IMR-90 (cell line): ENCODE measurements around the gene BMP7.

ENCODE experiments used
- CEBPB ChIP-seq: IDR thresholded peaks from 2 replicates; pipeline ENCODE4 v1.6.1; 2012; ENCODE audit warnings: low read depth, low read length, improper control_type of control experiment
- CHD1 ChIP-seq: IDR thresholded peaks from 2 replicates; pipeline ENCODE4 v1.6.1; 2012; ENCODE audit warnings: low read depth, low read length, improper control_type of control experiment
- CTCF ChIP-seq: conservative IDR thresholded peaks from 2 replicates; pipeline ENCODE4 v1.5.1; 2012; ENCODE audit warnings: mild to moderate bottlenecking, low read depth, low read length, improper control_type of control experiment
- ELK1 ChIP-seq: fragments of 150-350 bp; IDR thresholded peaks from 2 replicates; pipeline ENCODE4 v1.6.1; 2016; ENCODE audit warnings: low read depth, mild to moderate bottlenecking, low read length, moderate library complexity, borderline replicate concordance
- FOS ChIP-seq: fragments of 150-350 bp; IDR thresholded peaks from 2 replicates; pipeline ENCODE4 v1.6.1; 2016; ENCODE audit warnings: low read depth, low read length
- MAFK ChIP-seq: IDR thresholded peaks from 2 replicates; pipeline ENCODE4 v1.6.1; 2012; ENCODE audit warnings: low read depth, low read length, improper control_type of control experiment
- MAZ ChIP-seq: IDR thresholded peaks from 2 replicates; pipeline ENCODE4 v1.6.1; 2012; ENCODE audit warnings: low read depth, mild to moderate bottlenecking, low read length, improper control_type of control experiment, moderate library complexity, borderline replicate concordance
- POLR2A ChIP-seq: IDR thresholded peaks from 2 replicates; pipeline ENCODE4 v1.6.1; 2012; ENCODE audit warnings: mild to moderate bottlenecking, low read depth, low read length
- RAD21 ChIP-seq: IDR thresholded peaks from 2 replicates; pipeline ENCODE4 v1.6.1; 2012; ENCODE audit warnings: low read length, improper control_type of control experiment
- RFX5 ChIP-seq: IDR thresholded peaks from 2 replicates; pipeline ENCODE4 v1.8.0; 2012; ENCODE audit warnings: low read depth, mild to moderate bottlenecking, low read length, moderate library complexity
- SMC3 ChIP-seq: fragments of 150-350 bp; IDR thresholded peaks from 2 replicates; pipeline ENCODE4 v1.6.1; 2016; ENCODE audit warnings: low read depth, mild to moderate bottlenecking, antibody characterized with exemption, low read length, moderate library complexity
- TF ChIP-seq, protein P1 (sequence below): fragments of 150-350 bp; IDR thresholded peaks from 2 replicates; pipeline ENCODE4 v1.6.1; 2017; ENCODE audit warnings: mild to moderate bottlenecking, antibody characterized with exemption, low read length, low read depth

GRCh38 chr20:57160985-57161384 lies 105.5 kb downstream of the BMP7 start:
- no peak for TF ChIP-seq CEBPB
- no peak for TF ChIP-seq POLR2A
- no peak for TF ChIP-seq CTCF
- TF ChIP-seq RAD21 = no peak
- TF ChIP-seq ELK1 = no peak
- TF ChIP-seq MAFK = no peak
- TF ChIP-seq, protein P1, sequence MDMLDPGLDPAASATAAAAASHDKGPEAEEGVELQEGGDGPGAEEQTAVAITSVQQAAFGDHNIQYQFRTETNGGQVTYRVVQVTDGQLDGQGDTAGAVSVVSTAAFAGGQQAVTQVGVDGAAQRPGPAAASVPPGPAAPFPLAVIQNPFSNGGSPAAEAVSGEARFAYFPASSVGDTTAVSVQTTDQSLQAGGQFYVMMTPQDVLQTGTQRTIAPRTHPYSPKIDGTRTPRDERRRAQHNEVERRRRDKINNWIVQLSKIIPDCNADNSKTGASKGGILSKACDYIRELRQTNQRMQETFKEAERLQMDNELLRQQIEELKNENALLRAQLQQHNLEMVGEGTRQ = no peak
- no peak for TF ChIP-seq RFX5
- TF ChIP-seq FOS = no peak
- no peak for TF ChIP-seq CHD1
- TF ChIP-seq SMC3 = no peak
- TF ChIP-seq MAZ = no peak
